ENCODE measurements around the gene CCDC70.

The CCDC70 gene

GRCh38 chr13:51912091-51912490 lies 50.3 kb downstream of the CCDC70 start:
- no peak for DNase-seq

- DNase-seq, result no peak
Observed at GRCh38 chr13:51912511-51913225, 50.9 kb downstream of the CCDC70 start.

- no peak for DNase-seq
Observed at GRCh38 chr13:51913421-51914136, 51.8 kb downstream of the CCDC70 start.

- DNase-seq, result no peak
Observed at GRCh38 chr13:51914137-51914493, 52.3 kb downstream of the CCDC70 start.

Data from NCI-H1048 (cell line).